HG02981 (cell line): Measurements from ENCODE around the gene C19orf73.
"Not testable (repeated sequence)": the region's sequence is repeated elsewhere in the genome, so short reads cannot be mapped to it uniquely, and the experiment has no call there.

Source experiments
- ATAC-seq: cut with Tn5 transposase; IDR thresholded peaks from one replicate; pipeline ENCODE4 v1.9.1; 2021; ENCODE audit warnings: mild to moderate bottlenecking, moderate library complexity; ENCODE audit not compliant: unreplicated experiment

The C19orf73 gene

GRCh38 chr19:49103331-49104085 is 15.4 kb downstream of the C19orf73 start:
- ATAC-seq, result no peak

DNA sequence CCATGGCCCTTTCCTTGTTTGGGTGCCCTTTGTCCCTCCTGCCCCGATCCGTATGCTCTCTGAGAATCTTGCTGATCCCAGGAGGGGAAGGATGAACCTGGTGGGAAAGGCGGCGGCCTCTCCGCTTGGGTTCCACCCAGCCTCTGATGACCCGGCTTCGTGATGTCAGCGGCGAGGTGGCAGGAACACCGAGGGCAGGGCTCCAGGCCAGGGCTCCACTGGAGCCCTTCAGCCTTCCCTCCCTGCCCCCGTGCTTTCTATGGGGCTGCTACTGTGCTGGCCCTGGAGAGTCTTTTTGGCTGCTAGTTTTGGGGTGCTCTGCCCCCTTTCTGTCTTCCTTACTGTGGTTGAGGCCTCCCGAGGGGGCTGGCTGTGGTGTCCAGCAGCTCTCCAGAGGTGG is 16.6 kb downstream of the C19orf73 start:
- no peak for ATAC-seq

- ATAC-seq, result no peak
These were observed 17.8 kb downstream of the C19orf73 start for GRCh38 chr19:49101160-49101559.

DNA sequence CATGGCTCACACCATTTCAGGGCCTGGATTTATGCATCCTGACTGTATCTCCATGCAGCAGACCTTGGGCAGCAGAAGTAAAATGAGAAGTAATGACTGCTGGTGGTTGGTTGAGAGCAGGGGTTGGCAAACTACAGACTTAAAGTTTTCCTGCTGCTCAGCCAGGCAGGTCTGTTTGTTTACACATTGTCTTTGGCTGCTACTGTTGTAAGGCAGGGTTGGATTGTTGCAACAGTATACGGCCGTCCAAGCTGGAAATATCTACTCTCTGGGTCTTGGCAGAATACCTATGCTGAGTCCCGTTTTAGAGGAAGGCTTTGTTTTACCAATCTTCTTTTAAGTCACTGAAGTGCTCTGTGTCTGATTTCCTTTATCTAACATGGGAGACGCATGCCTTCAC is 20.1 kb downstream of the C19orf73 start:
- no peak for ATAC-seq

DNA sequence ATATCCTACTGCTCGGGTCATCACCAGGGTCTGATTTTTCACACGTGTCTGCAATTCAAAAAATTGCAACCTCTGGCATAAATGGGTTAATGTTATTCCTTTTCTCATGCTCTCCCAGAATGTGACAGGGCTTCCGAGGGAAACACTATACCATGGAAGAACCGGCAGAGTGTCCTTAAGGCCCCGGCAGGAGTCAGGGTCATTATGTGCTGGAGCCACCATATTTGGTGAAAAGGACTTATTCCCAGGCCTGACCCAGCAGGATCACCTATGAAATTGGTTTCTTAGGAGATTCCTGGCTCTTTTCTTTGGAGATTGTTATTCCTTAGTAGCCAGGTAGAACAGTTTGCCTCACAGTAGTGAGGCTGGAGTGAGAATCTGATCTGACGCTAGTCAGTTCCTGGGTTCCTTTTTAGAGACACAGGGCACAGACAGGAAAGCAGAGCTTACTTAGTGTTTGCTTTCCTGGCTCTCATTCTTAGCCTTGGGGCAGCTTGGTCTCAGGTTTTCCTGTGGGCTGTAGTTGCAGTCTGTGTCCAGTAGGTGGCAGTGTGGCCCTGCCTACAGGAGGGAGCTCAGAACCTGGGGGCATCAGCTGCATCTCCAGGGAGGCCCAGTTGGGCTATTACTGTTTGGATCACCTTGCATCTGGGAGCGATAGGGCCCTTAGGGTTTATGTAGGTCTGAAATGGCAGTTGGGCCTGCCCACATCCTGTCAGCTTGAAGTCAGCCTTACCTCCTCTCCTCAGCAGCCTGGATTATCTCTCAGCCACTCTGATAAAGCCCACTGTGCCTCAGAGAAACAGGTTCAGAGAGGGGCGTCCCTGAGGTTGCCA is 21.3 kb downstream of the C19orf73 start:
- ATAC-seq, result no peak

- ATAC-seq, result no peak
These were observed 24.1 kb downstream of the C19orf73 start for GRCh38 chr19:49094505-49095482.

- no peak for ATAC-seq
These were observed 26.3 kb downstream of the C19orf73 start for GRCh38 chr19:49092686-49093085.

- no peak for ATAC-seq
These were observed 27.4 kb downstream of the C19orf73 start for GRCh38 chr19:49091391-49092038.

DNA sequence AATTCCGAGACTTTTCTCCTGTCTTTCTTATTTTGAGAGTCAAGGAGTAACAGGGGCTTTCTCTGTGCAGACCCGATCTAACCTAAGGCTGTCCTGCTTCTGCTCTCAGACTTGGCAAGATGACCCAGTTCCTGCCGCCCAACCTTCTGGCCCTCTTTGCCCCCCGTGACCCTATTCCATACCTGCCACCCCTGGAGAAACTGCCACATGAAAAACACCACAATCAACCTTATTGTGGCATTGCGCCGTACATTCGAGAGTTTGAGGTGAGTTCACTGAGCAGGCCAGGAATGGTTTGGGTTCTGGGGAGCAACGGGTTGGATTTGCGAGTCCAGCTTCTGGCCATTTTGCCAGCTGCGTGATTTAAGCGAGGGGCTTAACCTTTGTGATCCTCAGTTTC is 32.6 kb downstream of the C19orf73 start:
- ATAC-seq, result no peak

- ATAC-seq, result no peak
These were observed 33.1 kb downstream of the C19orf73 start for GRCh38 chr19:49085868-49086232.

DNA sequence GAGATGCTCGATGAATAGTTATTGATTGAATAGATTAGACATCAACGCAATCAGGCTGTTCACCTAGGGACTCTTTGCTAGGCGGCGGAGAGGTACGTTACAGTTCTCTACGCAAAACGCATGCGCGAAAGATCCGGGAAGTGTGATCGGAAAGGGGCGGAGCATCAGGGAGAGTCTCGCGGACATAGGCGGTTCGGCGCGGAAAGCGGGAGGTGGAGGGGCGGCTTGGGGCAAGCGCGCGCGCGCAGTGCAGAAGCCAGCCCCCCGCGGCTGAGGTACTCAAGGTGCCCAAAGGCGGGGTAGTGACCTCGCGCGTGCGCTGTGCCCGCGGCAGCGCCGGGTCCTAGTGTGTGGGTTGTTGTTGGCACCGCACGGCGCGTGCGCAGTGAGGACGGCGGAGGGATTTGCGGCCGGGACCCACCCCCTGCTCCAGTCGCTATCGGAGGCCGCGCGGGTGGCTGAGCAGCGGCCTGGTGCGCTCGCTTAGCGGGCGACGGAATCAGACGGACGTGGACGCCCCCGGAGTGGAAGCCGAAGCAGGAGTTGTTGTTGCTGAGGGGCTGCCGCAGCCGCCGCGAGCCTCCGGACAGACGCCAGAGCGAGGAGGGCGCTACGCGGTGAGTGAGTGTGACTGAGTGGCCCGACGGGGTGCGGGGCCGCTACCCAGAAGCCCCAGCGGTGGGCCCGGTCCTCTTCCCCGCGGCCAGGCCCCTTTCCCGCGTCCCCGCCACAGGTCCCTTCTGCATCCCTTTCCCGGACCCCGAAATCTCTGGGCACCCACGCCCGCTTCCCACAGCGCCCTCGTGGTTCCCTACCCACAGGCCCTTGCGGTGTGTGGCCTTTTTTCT is 33.7 kb downstream of the C19orf73 start, which contains the start of gene SNRNP70:
TSS of gene SNRNP70 (plus strand) at position 432 of the 848 bp plus-strand sequence. CDS start 964 bp downstream, outside the sequence.
- peak; percentile 76 for ATAC-seq

DNA sequence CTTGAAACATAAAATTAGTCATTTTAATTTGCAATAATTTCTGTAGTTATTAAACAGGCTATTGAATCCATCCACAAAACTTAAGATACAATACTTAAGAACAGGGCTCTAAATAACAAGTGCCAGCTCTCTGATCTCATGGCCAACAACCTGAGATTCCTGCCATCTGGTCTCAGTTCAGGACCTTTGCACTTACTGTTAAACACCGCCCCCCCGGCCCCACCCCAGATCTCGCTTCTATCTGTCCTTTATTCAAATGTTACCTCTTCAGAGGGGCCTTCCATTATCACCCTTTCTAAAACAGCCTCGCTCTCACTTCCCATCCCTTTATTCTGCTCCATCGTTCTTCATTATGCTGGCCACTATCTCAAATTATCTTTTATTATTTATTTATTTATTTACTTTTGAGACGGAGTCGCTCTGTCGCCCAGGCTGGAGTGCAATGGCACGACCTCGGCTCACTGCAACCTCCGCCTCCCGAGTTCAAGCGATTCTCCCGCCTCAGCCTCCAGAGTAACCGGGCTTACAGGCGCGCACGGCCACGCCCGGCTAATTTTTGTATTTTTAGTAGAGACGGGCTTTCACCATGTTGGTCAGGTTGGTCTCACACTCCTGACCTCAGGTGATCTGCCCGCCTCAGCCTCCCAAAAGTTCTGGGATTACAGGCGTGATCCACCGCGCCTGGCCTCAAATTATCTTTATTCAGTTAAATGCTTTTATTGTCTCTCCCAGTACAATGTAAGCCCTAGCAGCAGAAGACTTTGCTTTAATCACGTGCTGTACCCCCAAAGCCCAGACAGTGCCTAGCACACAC is 34.5 kb downstream of the C19orf73 start:
- no peak for ATAC-seq

- no peak for ATAC-seq
These were observed 37.7 kb downstream of the C19orf73 start for GRCh38 chr19:49081273-49081672.

- no peak for ATAC-seq
These were observed 38.6 kb downstream of the C19orf73 start for GRCh38 chr19:49080392-49080791.

GRCh38 chr19:49074869-49075268 is 44.1 kb downstream of the C19orf73 start:
- ATAC-seq, result not testable (repeated sequence)

- ATAC-seq, result no peak
These were observed 45.2 kb downstream of the C19orf73 start for GRCh38 chr19:49073514-49074378.

- ATAC-seq, result no peak
These were observed 46.9 kb downstream of the C19orf73 start for GRCh38 chr19:49071860-49072547.
